ENCODE data around the gene TMEM258.

DNA sequence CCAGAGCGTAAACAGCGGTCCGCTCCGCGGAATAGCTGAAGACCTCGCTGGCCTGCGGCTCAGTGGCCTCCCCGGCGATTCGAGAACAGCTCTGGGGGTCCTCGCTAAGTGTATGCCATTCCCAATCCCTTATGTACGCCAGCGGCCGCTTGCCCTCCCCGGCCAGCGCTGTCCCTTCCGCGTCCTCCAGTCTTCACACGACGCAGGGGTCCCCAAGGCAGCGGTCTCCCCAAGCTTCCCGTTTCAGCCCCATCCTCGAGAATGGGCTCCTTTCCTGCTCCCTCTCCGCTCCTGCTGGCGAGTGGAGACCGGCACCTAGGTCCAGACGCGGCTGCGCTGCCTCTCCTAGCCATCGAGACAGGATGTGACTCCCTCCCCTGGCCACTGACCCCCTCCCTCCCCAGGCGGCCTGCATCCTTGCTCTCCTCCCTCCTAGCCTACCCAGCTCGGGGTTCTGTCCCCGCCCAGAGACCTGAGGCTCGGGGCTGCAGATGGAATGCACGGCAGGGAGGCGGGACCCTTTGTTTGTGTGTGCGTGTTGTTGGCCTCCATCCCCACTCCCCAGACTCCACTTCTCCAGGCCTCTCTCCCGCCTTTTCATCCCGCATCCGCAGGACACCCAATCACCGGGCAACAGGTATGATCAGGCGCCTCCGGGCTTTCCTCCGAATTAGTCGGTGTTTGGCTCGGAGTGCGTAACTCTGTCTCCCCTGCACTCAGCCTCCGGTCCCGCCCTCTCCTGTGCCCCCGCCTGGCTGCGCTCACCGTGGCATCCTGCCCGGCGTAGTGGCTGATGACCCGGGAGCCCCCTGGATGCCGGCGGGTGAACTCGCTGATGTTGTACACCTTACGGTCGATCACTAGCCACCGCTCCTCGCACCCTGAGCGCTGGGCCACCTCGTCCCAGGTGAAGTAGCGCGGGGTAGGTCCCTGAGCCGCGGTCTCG, 23.7 kb upstream of the TMEM258 start:
- TF ChIP-seq, protein P1, sequence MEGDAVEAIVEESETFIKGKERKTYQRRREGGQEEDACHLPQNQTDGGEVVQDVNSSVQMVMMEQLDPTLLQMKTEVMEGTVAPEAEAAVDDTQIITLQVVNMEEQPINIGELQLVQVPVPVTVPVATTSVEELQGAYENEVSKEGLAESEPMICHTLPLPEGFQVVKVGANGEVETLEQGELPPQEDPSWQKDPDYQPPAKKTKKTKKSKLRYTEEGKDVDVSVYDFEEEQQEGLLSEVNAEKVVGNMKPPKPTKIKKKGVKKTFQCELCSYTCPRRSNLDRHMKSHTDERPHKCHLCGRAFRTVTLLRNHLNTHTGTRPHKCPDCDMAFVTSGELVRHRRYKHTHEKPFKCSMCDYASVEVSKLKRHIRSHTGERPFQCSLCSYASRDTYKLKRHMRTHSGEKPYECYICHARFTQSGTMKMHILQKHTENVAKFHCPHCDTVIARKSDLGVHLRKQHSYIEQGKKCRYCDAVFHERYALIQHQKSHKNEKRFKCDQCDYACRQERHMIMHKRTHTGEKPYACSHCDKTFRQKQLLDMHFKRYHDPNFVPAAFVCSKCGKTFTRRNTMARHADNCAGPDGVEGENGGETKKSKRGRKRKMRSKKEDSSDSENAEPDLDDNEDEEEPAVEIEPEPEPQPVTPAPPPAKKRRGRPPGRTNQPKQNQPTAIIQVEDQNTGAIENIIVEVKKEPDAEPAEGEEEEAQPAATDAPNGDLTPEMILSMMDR (IDR thresholded peaks at IDR 0.05), result no peak
- TF ChIP-seq EZH2 (IDR thresholded peaks at IDR 0.05; ENCODE audit: borderline replicate concordance, insufficient read depth, low read depth, low read length, poor library complexity, severe bottlenecking), result no peak
